CD4-positive, alpha-beta T cell treated with Interferon gamma for 1 hour (primary cell): ENCODE data around the gene HIP1R.
A peak's percentile ranks its signal among the peaks of the same experiment; 100 is the strongest.
"Not testable (repeated sequence)": the region's sequence is repeated elsewhere in the genome, so short reads cannot be mapped to it uniquely, and the experiment has no call there.

Source experiments
- DNase-seq: peaks from one replicate; pipeline ENCODE4 v3.0.0-alpha.2; 2020

Gene HIP1R

DNA sequence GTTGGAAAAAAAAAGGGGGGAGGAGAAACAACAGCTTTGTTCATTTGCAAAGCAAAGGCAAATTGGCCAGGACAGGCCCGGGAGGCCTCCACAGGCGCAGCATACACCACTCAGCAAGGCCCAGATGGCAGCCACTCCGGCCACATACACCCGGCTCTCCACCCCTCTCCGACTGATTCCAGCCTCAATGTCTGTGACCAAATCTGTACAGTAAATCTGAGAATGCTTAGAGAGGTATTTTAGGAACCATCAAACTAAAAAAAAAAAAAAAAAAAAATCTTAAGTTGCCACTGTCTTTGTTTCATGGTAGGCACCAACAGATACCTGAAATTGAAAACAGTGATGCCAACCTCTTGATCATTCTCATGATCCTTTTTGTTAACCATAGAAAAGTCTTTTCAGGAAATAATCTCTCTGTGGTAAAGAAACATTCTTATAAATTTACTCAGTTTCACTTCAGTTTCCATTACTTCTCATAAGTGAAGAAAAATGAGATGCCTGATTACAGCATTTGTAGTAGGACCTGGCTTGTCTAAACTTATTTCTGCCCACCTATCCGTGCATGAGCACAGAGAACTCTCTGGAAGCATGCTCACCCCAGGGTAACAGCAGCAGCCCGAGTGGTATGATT is 40.4 kb downstream of the HIP1R start:
- no peak for DNase-seq

GRCh38 chr12:122876281-122876680 is 41.0 kb downstream of the HIP1R start:
- not testable (repeated sequence) for DNase-seq

GRCh38 chr12:122876731-122877130 is 41.5 kb downstream of the HIP1R start:
- DNase-seq = no peak

DNA sequence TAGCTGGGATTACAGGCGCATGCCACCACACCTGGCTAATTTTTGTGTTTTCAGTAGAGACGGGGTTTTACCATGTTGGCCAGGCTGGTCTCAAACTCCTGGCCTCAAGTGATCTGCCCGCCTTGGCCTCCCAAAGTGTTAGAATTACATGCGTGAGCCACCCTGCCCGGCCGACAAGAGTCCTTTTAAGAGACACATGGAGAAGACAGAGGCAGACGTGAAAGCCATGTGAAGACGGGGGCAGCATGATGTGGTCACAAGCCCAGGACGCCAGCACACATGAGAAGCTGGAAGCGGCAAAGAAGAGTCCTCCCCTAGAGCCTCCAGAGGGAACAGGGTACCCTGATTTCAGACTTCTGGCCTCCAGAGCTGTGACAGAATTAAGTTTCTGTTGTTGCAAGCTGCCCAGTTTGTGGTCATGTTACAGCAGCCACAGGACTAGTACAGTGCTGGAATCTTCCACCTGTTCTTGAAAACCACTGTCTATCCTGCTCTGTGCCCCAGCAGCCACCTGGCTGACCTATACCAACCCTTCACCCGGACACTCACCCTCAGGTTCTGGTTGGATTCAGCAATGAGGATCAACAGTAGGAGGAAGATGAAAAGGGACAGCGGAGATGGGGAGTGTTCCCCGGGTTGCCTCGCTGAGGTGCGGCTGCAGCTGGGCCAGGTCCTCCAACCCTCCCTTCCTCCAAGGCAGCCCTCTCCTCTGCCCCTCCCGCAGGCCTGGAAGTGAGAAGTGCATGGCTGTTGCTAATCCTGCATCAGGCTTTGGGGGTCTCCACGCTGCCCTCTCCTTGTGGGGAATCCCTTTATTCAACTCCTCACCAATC is 43.7 kb downstream of the HIP1R start:
- no peak for DNase-seq

DNA sequence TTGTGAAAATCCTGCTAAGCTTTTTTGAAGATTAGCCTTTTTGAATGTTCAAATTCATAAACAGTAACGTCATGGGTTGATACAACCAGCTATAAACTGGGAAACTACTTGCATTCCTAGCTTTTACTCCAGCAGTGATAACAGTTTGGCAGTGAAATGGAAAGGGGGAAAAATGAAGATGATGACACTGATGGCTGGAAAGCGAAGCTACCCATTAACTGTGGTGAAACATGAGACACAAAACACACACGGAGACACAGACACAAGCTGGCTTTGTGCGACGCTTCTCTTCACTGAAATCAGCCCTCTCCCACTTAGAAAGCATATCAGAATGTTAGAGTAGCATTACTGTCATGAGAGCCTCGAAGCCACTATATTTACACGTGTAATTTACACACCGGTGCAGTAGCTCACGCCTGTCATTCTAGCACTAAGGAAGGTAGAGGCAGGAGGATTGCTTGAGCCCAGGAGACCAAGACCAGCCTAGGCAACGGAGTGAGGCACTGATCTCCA is 45.0 kb downstream of the HIP1R start:
- no peak for DNase-seq

DNA sequence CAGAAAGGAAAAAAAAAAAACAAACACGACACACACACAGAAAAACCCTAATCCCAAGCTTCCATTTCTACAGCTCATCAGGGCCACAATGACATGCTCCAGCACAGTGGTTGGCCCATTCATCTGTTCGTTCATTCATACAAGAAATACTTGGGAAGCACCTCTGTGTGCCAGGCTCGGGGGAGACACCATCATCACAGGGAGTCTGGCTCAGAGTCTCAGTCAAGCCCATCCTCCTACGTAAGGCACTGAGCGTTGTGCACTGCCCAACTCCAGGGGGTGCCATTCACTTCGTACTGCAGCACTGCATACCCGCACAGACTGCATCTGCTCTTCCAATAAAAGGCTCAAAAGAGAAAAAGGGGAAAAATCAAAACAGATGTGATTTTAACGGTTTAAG is 45.4 kb downstream of the HIP1R start:
- DNase-seq = no peak

DNA sequence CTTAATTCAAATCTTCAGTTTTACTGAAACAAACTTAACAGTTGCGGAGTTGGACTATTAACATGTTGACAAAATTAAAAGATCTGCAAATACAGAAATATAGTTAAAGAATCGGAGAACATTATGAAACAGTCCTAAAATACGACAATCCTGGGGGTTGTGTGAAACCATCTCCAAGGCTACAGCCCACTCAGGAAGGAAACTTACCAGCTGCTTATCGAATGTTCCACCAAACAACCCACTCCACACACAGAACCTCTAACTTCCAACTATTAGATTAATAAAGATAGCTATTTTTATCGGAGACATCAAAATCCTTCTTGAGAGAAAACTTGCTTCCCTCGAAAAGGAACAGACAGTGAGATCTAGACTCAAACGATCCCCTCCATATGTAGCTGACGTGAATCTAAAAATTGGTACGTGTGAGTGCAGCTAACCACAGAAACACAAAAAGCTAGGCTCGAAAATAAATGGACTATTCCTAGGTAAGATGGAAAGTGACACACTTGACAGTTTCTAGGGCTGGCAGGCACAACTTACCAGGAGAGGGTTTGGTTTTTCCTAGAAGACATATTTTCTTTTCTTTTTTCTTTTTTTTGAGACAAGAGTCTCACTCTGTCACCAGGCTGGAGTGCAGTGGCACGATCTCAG is 47.8 kb downstream of the HIP1R start:
- no peak for DNase-seq

DNA sequence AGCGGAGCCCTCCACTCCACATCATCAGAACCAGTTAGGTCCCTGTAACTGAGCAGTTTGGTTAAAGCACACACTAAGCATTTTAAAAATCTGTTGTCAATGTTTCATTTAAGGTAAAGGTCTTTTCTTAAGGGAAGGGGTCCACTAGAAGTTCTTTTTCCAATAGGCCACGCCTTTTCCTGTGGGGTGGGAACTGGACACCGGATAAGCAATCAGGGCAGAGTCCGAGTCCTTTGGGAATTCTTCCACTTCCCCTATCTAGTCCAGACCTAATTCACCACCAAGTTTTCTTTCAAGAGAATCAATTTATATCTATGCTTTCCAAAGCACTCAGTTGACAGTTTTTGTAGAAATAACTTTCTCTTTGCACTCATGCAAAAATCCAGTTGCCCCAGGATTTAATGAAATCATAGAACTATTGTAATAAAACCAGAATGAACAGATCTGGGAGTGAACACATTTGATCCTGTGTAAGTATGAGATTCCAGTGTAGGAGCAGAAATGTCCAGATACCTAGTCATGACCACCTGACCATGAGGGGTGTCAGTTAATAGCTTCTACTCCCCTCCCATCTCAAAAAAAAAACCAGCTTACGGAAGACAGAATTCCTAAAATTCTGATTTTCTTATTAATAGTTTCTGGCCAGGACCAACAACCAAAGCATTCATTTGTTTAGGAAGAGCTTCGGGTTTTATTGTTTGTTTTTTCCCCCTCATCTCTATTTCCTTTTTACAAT is 49.0 kb downstream of the HIP1R start:
- no peak for DNase-seq

DNA sequence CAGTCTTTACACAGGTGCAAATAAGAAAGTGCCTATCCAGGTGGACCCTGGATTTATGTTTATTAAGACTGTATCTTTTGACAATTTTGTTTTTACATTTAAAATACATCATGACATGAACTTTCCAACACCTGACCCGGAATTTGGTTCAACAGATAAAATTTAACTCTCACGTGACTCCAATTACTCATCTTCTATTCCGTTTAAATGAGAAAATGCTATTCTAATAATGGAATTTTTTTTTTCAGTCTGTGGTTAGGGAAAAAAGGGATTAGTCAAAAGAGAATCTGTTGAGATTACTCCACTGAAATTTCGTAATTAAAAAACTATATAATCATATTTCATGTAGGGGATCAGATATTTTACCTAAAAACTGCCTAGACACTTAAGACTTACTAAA is 49.6 kb downstream of the HIP1R start:
- DNase-seq = no peak

DNA sequence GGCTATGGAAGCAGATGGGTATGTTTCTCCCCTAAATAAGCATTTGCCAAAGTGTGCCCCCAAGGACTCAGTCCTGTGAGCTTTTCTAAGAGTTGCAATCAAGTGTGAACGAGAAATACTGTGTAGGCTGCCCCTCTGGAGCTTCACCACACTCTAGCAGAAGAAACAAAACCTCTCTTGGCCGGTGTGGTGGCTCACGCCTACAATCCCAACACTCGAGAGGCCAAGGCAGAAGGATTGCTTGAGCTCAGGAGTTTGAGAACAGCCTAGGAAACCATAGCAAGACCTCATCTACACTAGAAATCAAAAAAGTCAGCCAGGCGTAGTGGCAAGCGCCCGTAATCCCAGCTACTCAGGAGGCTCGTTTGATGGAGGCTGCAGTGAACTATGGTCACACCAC is 50.9 kb downstream of the HIP1R start:
- DNase-seq = no peak

GRCh38 chr12:122886851-122887818 is 51.9 kb downstream of the HIP1R start:
- DNase-seq = peak; percentile 44

GRCh38 chr12:122887819-122888212 is 52.6 kb downstream of the HIP1R start:
- DNase-seq = no peak

GRCh38 chr12:122888232-122888752 is 53.0 kb downstream of the HIP1R start:
- peak; percentile 79 for DNase-seq

GRCh38 chr12:122889761-122890520 is 54.7 kb downstream of the HIP1R start:
- no peak for DNase-seq

DNA sequence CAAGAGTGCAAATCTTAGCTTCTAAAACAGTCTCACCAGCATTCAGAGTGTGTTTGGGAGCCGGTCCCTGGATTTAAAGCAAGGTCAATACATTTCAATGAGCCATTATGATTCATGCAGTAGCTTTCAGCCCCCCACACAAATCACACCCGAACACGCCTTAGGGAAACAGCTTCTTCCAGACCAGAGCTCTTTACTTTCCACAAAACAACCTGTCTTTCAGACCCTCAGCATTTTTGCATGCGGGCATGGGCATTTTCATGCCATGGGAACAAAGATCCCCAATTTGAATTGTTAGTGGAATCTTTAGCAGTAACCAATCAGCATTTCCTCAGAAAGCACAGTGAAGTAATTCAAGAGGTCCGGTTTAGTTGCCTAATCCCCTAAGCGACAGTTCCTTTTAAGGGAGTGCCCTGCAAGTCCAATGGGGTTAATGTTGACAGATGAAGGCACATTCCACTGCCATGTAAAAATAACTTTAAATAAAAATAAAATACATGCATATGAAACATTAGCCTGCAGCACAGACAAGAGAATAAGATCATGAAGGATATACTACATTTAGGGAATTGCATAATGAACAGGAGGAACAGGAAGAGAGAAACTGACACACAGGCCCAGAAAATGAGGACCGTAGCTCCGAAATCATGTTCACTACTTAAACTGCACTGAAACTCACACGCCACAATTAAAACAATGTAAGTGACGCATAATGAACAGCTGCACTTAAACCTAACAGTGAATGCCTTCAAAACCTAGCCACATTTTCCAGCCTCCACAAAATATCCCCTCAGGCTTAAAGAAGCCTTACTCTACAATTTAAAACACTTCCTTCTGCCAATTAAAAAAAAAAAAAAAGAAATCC is 56.6 kb downstream of the HIP1R start:
- no peak for DNase-seq

GRCh38 chr12:122892724-122893123 is 57.5 kb downstream of the HIP1R start:
- not testable (repeated sequence) for DNase-seq

GRCh38 chr12:122893208-122894153 is 58.2 kb downstream of the HIP1R start:
- no peak for DNase-seq
